Fibroblast of skin of right quadriceps (primary cell): ENCODE data around the gene MMP23B.
"Not testable (repeated sequence)": the region's sequence is repeated elsewhere in the genome, so short reads cannot be mapped to it uniquely, and the experiment has no call there.

Experiments
- DNase-seq: peaks from one replicate; pipeline ENCODE4 v3.0.0-alpha.2; 2013

The MMP23B gene

DNA sequence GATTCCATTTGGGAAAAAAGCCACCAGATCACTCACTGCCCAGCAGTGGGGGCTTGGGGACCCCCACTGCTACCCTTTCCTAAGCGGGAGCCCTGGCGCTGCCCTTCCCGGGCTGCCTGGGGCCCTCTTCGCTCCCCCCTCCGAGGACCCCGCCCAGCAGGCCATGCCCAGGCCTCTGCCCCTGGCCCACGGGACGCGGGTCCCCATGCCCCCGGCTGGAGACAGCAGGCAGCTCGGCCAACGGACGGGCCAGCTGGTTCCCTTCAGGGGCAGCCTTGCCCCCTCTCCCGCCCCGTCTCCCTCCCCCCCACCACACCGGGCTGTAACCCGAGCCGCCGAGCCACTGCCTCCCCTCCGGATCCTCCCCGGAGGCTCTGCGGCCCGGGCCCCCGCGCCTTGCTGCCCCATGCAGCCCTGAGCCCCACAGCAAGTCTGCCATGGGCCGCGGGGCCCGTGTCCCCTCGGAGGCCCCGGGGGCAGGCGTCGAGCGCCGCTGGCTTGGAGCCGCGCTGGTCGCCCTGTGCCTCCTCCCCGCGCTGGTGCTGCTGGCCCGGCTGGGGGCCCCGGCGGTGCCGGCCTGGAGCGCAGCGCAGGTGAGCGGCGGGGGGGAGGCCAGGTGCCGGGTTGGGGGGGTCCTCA is at the start of gene MMP23B:
MMP23B (plus strand) TSS at position 392 of the 639 bp plus-strand sequence; CDS start at position 438, 46 bp downstream.
- no peak for DNase-seq

GRCh38 chr1:1582585-1583346 is 49.2 kb upstream of the MMP23B start:
- DNase-seq: no peak

- no peak for DNase-seq
Measured at GRCh38 chr1:1583347-1584010, 48.5 kb upstream of the MMP23B start.

GRCh38 chr1:1591452-1591851 is 40.5 kb upstream of the MMP23B start:
- DNase-seq: peak; percentile 66

DNA sequence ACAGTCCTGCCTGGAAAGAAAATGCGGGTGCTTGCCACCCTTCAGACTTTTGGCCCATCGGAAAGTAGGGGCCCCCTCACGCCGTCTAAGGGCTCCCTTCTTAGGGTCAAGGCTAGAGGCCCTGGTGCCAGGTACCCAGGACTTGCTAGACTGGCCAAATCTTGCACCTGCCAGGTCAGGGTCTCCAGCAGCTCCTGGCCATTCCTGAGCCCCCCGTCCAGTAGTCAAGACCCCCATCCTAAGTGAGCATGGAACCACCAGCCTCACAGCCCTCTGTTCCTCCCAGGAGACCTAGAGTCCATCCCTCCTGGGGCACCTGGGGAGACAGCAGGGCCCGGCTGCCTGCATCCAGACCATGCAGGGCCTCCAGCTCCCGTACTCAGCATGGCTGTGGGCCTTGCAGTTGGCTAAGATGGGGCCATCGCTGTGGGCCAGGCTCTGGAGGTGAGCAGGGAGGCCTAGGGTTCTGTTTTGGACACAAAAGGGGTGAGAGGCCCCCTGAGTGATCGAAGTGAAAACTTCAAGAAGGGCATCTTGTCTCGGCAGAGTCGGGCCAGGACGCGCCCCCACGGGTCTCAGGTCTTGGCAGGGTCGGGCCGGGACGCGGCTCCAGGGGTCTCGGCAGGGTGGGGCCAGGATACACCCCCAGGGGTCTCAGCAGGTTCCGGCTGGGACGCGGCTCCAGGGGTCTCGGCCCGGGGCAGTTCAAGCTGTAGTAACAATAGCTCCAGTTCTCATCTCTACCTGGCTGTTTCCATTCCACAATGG is 38.0 kb upstream of the MMP23B start:
- no peak for DNase-seq

- no peak for DNase-seq
Measured at GRCh38 chr1:1594602-1595260, 37.2 kb upstream of the MMP23B start.

DNA sequence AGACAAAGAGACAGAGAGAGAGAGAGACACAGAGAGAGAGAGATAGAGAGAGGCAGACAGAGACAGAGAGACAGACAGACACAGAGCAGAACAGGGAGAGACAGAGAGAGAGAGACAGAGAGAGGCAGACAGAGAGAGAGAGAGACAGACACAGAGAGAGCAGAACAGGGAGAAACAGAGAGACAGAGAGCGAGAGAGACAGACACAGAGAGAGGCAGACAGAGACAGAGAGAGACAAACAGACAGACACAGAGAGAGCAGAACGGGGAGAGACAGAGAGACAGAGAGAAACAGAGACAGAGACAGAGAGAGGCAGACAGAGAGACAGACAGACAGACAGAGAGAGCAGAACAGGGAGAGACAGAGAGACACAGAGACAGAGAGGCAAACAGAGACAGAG is 36.6 kb upstream of the MMP23B start:
- not testable (repeated sequence) for DNase-seq

GRCh38 chr1:1596493-1597274 is 35.3 kb upstream of the MMP23B start:
- no peak for DNase-seq

- no peak for DNase-seq
Measured at GRCh38 chr1:1597275-1597930, 34.6 kb upstream of the MMP23B start.

GRCh38 chr1:1598051-1598719 is 33.8 kb upstream of the MMP23B start:
- no peak for DNase-seq

- DNase-seq: no peak
Measured at GRCh38 chr1:1598720-1599029, 33.3 kb upstream of the MMP23B start.

- DNase-seq: peak; percentile 26
Measured at GRCh38 chr1:1599030-1599934, 32.7 kb upstream of the MMP23B start.

DNA sequence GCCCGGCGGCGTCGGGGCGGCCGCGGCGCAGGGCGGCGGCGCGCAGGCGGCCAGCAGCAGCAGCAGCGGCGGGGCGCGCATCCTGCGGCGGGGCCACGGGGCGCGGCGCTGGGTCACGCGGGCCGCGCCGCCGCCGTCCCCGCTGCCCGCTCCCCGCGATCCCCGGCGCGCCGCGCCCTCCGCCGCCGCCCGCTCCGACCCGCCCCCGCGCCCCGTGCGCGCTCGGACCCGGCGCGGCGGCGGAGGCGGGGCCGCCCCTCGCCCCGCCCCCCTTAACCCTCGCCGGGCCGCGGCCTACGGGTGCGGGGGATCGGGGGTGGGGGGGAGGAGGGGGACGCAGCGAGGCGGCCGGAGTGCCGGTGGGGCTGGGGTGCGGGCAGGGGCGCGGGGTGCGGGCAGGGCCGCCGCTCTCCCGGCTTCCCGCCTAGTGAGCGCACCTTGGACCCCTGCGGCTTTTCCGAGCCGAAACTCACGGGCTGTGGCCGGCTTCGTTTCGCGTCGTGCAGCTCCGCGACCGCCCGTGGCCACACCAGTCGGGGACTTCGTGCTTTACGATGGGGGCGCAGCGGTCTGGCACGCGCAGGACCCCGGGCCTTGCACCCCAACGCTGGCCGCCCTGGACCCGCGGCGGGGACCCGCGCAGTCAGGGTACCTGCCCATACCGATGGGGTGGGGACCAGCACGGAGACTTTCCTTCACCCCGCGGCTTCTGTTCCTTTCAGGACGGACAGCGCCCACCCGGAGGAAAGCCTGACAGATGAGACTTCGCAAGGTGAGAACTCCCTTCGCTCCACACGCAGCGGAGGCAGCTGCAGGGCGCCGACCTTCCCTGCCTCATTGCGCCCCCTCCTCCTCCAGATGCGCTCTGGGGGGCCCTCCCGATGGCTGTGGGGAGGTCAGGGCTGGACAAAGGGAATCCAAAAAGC is 31.8 kb upstream of the MMP23B start, which contains the start of gene FNDC10:
FNDC10 (minus strand) TSS at position 201 of the 926 bp plus-strand sequence; CDS start at position 81, 120 bp downstream.
- DNase-seq: no peak

- DNase-seq: no peak
Measured at GRCh38 chr1:1600861-1601563, 31.0 kb upstream of the MMP23B start.

GRCh38 chr1:1601564-1602303 is 30.2 kb upstream of the MMP23B start:
- DNase-seq: no peak

GRCh38 chr1:1602304-1602967 is 29.5 kb upstream of the MMP23B start:
- DNase-seq: no peak
